H1 (cell line): ENCODE data around the gene SH2D4B. TPM values are rescaled to one million over a fixed set of nuclear protein-coding genes. Genes with fewer than 3 reads are reported as not detected.
A peak's percentile ranks its signal among the peaks of the same experiment; 100 is the strongest.

ENCODE experiments used
- CTCF ChIA-PET: fragments of 300-600 bp; sonication (Branson Sonifier 250); formaldehyde crosslinking; loops from one replicate; lab custom pipeline; 2021; ENCODE audit not compliant: partially characterized antibody; lab: Charles Lee
- POLR2A ChIA-PET: fragments of 300-600 bp; sonication (Branson Sonifier 250); formaldehyde crosslinking; loops from one replicate; lab custom pipeline; 2021; ENCODE audit warnings: inconsistent platforms; ENCODE audit not compliant: partially characterized antibody; lab: Charles Lee
- DNase-seq, 2 experiments: peaks; one replicate each; pipeline versions ENCODE4 v3.0.0 to v3.0.0-alpha.2; 2010 to 2022; ENCODE audit warnings: low spot score in 2 of 2, low read depth in 1 of 2, mixed read lengths in 1 of 2
- FAIRE-seq: peaks from 2 replicates; lab custom pipeline; 2011; peaks lifted over from hg19 to GRCh38; lab: Jason Lieb, UNC
- H2AFZ ChIP-seq: 2 replicates; pipeline ENCODE4 v1.8.1; 2012; ENCODE audit warnings: low read length, inconsistent platforms
- H2AK5ac ChIP-seq: 2 replicates; pipeline ENCODE4 v1.6.1; 2013; ENCODE audit warnings: low read depth, low read length
- H2BK120ac ChIP-seq: replicated peaks from 2 replicates; pipeline ENCODE3; 2013; ENCODE audit warnings: low read depth, low read length, inconsistent platforms
- H2BK12ac ChIP-seq: 2 replicates; pipeline ENCODE4 v1.6.1; 2013; ENCODE audit warnings: low read depth, low read length
- H2BK15ac ChIP-seq: 2 replicates; pipeline ENCODE4 v1.6.1; 2013; ENCODE audit warnings: low read length
- H2BK20ac ChIP-seq: 2 replicates; pipeline ENCODE4 v1.6.1; 2013; ENCODE audit warnings: low read length
- H2BK5ac ChIP-seq: 2 replicates; pipeline ENCODE4 v1.6.1; 2013; ENCODE audit warnings: low read depth, low read length
- H3K14ac ChIP-seq: 2 replicates; pipeline ENCODE4 v1.6.1; 2013; ENCODE audit warnings: inconsistent platforms; ENCODE audit not compliant: insufficient read length
- H3K18ac ChIP-seq: 2 replicates; pipeline ENCODE4 v1.6.1; 2013; ENCODE audit warnings: low read length; ENCODE audit errors: extremely low read depth
- H3K23ac ChIP-seq: 2 replicates; pipeline ENCODE4 v1.6.1; 2013; ENCODE audit warnings: inconsistent platforms; ENCODE audit not compliant: insufficient read length
- H3K23me2 ChIP-seq: 2 replicates; pipeline ENCODE4 v1.6.1; 2013; ENCODE audit warnings: low read depth, low read length
- H3K27ac ChIP-seq: 2 replicates; pipeline ENCODE4 v1.6.1; 2011; ENCODE audit warnings: low read depth, low read length, inconsistent platforms
- H3K27me3 ChIP-seq, 4 experiments: replicated peaks in 1 of 4; 1 replicate in 1 of 4; 2 replicates in 3 of 4; pipeline versions ENCODE4 v1.6.1 to v1.8.1; 2011 to 2013; ENCODE audit warnings: low read length in 3 of 4, mild to moderate bottlenecking in 3 of 4, inconsistent platforms in 2 of 4, mixed read lengths in 2 of 4, moderate library complexity in 1 of 4; ENCODE audit not compliant: control insufficient read depth in 3 of 4, insufficient read depth in 3 of 4; ENCODE audit errors: extremely low read depth in 1 of 4
- H3K36me3 ChIP-seq, 4 experiments: 2 replicates each; pipeline versions ENCODE4 v1.6.1 to v1.8.1; 2011 to 2013; ENCODE audit warnings: mild to moderate bottlenecking in 4 of 4, low read length in 3 of 4, moderate library complexity in 2 of 4, control low read depth in 1 of 4, inconsistent platforms in 1 of 4; ENCODE audit not compliant: insufficient read depth in 4 of 4, control insufficient read depth in 2 of 4
- H3K4ac ChIP-seq: replicated peaks from 2 replicates; pipeline ENCODE3; 2013; ENCODE audit warnings: low read length, low read depth, mixed read lengths, inconsistent platforms; ENCODE audit not compliant: insufficient read length
- H3K4me1 ChIP-seq, 4 experiments: replicated peaks in 1 of 4; 1 replicate in 1 of 4; 2 replicates in 3 of 4; pipeline versions ENCODE4 v1.6.1 to v1.8.1; 2011 to 2013; ENCODE audit warnings: low read length in 3 of 4, inconsistent platforms in 2 of 4, mixed read lengths in 1 of 4; ENCODE audit not compliant: insufficient read depth in 4 of 4, control insufficient read depth in 3 of 4
- H3K4me2 ChIP-seq, 2 experiments: 2 replicates each; pipeline versions ENCODE4 v1.6.1 to v1.8.1; 2011 to 2013; ENCODE audit warnings: low read depth in 2 of 2, low read length in 2 of 2, control low read depth in 1 of 2, inconsistent platforms in 1 of 2, mild to moderate bottlenecking in 1 of 2; ENCODE audit not compliant: insufficient read depth in 1 of 2
- H3K4me3 ChIP-seq, 4 experiments: fragments of 200-600, 300-600 bp in 1 of 4; sonication (generic), shearing (Covaris generic), sonication (Bioruptor Twin) in 1 of 4; 2 replicates each; pipeline versions ENCODE4 v1.5.1 to v1.8.1; 2011 to 2016; ENCODE audit warnings: low read length in 4 of 4, low read depth in 3 of 4, control low read depth in 2 of 4, inconsistent platforms in 2 of 4, mild to moderate bottlenecking in 2 of 4, mixed read lengths in 1 of 4, moderate library complexity in 1 of 4; ENCODE audit not compliant: insufficient read depth in 2 of 4; ENCODE audit errors: extremely low read depth in 1 of 4
- H3K56ac ChIP-seq: replicated peaks from 2 replicates; pipeline ENCODE3; 2013; ENCODE audit warnings: low read depth, mild to moderate bottlenecking, mixed read lengths, low read length, inconsistent platforms; ENCODE audit not compliant: insufficient read length
- H3K79me1 ChIP-seq: 2 replicates; pipeline ENCODE4 v1.6.1; 2013; ENCODE audit warnings: low read depth, low read length, control low read depth
- H3K79me2 ChIP-seq, 2 experiments: 2 replicates each; pipeline versions ENCODE4 v1.6.1 to v1.8.1; 2012 to 2013; ENCODE audit warnings: low read length in 2 of 2, mild to moderate bottlenecking in 2 of 2, inconsistent platforms in 1 of 2; ENCODE audit not compliant: insufficient read depth in 2 of 2, control insufficient read depth in 1 of 2
- H3K9ac ChIP-seq, 4 experiments: replicated peaks in 1 of 4; 1 replicate in 1 of 4; 2 replicates in 3 of 4; pipeline versions ENCODE4 v1.6.1 to v1.8.1; 2011 to 2013; ENCODE audit warnings: low read depth in 3 of 4, low read length in 3 of 4, control low read depth in 2 of 4, mild to moderate bottlenecking in 2 of 4, moderate library complexity in 2 of 4, inconsistent platforms in 1 of 4; ENCODE audit errors: extremely low read depth in 1 of 4
- H3K9me3 ChIP-seq, 2 experiments: 2 replicates each; pipeline versions ENCODE4 v1.6.1 to v1.8.1; 2012 to 2013; ENCODE audit warnings: mild to moderate bottlenecking in 2 of 2, moderate library complexity in 2 of 2, control low read depth in 1 of 2, inconsistent platforms in 1 of 2, low read depth in 1 of 2, low read length in 1 of 2, mixed read lengths in 1 of 2; ENCODE audit not compliant: insufficient read depth in 2 of 2
- H4K20me1 ChIP-seq, 2 experiments: replicated peaks in 1 of 2; 2 replicates each; pipeline versions ENCODE3 to v1.8.1; 2011 to 2013; ENCODE audit warnings: inconsistent platforms in 2 of 2, low read length in 2 of 2, mild to moderate bottlenecking in 1 of 2; ENCODE audit not compliant: insufficient read depth in 2 of 2, control insufficient read depth in 1 of 2
- H4K5ac ChIP-seq: 2 replicates; pipeline ENCODE4 v1.6.1; 2013; ENCODE audit warnings: low read length, low read depth, mixed read lengths, inconsistent platforms; ENCODE audit not compliant: insufficient read length
- H4K8ac ChIP-seq: 2 replicates; pipeline ENCODE4 v1.8.0; 2013; ENCODE audit warnings: mild to moderate bottlenecking, moderate library complexity, low read length, inconsistent platforms; ENCODE audit not compliant: insufficient read depth; ENCODE audit errors: extremely low read depth
- H4K91ac ChIP-seq: replicated peaks from 2 replicates; pipeline ENCODE3; 2013; ENCODE audit warnings: low read length, mixed read lengths, inconsistent platforms; ENCODE audit not compliant: insufficient read length
- GTF2F1 ChIP-seq: IDR thresholded peaks from 2 replicates; pipeline ENCODE4 v1.6.1; 2012; ENCODE audit warnings: low read depth, low read length, improper control_type of control experiment, borderline replicate concordance
- SRF ChIP-seq: IDR thresholded peaks from 2 replicates; pipeline ENCODE4 v1.6.1; 2011; ENCODE audit warnings: mild to moderate bottlenecking, low read depth, low read length, moderate library complexity
- WGBS, 2 experiments: shearing (Covaris generic) in 1 of 2; methylation state at CpG; one replicate each; pipeline versions ENCODE4 v1.1.6 to v1.1.7; 2013 to 2015; ENCODE audit warnings: low lambda C conversion rate in 2 of 2, mixed read lengths in 2 of 2, inconsistent platforms in 1 of 2, low coverage in 1 of 2, missing lambda C conversion rate in 1 of 2; ENCODE audit not compliant: insufficient replicate concordance in 2 of 2, insufficient coverage in 1 of 2, insufficient read length in 1 of 2; ENCODE audit errors: extremely low coverage in 1 of 2, missing lambda C conversion rate in 1 of 2; 5-methylcytosine and 5-hydroxymethylcytosine counted together
- polyA plus RNA-seq, 7 experiments: library from polyadenylated mRNA; depleted of rRNA in 3 of 7; stranded (reverse) in 5 of 7; unstranded in 2 of 7; fragments of >200 nt in 5 of 7; fragments of 200-250 nt in 2 of 7; gene quantifications; 1 replicate in 5 of 7; 2 replicates in 1 of 7; 4 replicates in 1 of 7; pipeline versions ENCODE4 v1.2.1 to v1.2.3, GENCODE V29; 2011 to 2013; ENCODE audit warnings: missing spikeins in 2 of 7, mixed read lengths in 2 of 7
- total RNA-seq: library from RNA; stranded (reverse); fragmentation: NEBNext Ultra II Directional; extraction: Animal tissue kit (Norgen Biotek cat#: 25700); gene quantifications from 2 replicates; pipeline ENCODE4 v1.2.1, GENCODE V29; 2021

Gene SH2D4B
- total and polyA plus RNA-seq, 2 of the 8 experiments (the other 6 are each of a cell fraction or from before 2014, with no cell fraction given): 0.06 to 0.13 TPM

DNA sequence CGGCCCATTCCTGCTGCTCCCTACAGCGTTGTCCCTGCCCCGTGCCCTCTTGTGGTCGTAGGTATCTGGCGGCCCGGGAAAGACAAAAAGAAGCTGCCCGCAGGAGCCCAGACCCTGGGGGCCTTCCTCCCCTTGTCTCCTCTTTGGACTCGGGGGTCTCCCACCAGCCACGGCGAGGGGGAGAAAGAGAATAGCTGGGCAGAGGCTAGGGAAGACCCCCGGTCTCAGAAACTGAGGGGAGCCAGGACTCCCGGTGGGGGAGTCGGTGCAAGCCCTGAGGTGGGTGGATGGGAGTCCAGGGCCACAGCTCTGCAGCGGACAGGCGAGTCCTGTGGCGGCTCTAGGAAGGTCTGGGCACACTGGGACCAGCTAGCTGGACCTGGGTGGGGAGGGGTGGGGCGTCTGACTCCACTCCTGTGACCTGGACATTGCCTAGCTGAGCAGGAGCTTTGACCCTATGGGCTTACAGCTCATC lies 1.3 kb upstream of the SH2D4B start:
- H3K4me1 ChIP-seq: no peaks in the 10 kb centered on the region
- H3K4ac ChIP-seq: no peak overlapping the region
- H2BK12ac ChIP-seq: no peak overlapping the region
- ChIA-PET CTCF (interaction anchor here (0.7 to 2.8 kb wide), 17 partner anchors 10 to 92 kb away, joined by 3 to 18 read pairs (median 4); no protein-coding TSS in a partner anchor), POLR2A (interaction anchor here (0.5 kb wide), 1 partner anchor 280 kb away, joined by 3 read pairs; no protein-coding TSS in a partner anchor)
- no peak overlapping the region for H4K91ac ChIP-seq
- no peaks in the 10 kb centered on the region for H3K79me2 ChIP-seq
- 89% methylated on average over 5 of the region's 17 CpGs; no CpG with 5 or more reads in 1 of the 2 experiments for WGBS, 2 experiments
- H3K9ac ChIP-seq: no peak overlapping the region
- FAIRE-seq: no peak
- H3K27ac ChIP-seq: no peak overlapping the region
- peak overlapping the region; percentile 95 for H4K8ac ChIP-seq
- H3K36me3 ChIP-seq: no peaks in the 10 kb centered on the region
- no peaks in the 10 kb centered on the region for H3K23me2 ChIP-seq
- H3K79me1 ChIP-seq: no peaks in the 10 kb centered on the region
- H2BK120ac ChIP-seq: no peak overlapping the region
- H2BK5ac ChIP-seq: no peak overlapping the region
- peak overlapping the region; percentile 24 to 42 (median 28); a peak in 4 of 8 replicates for H3K4me3 ChIP-seq
- H3K4me2 ChIP-seq: peak overlapping the region; percentile 7 to 54; a peak in 3 of 4 replicates
- peaks cover 0 to 11% of the 10 kb centered on the region in 2 experiments; a peak in 2 of 4 replicates for H3K9me3 ChIP-seq
- H2AK5ac ChIP-seq: no peak overlapping the region
- H2AFZ ChIP-seq: no peak overlapping the region
- no peak for DNase-seq
- H2BK15ac ChIP-seq: no peak overlapping the region
- peaks cover 0 to 1% (median 0%) of the 10 kb centered on the region in 4 experiments; a peak in 2 of 7 replicates for H3K27me3 ChIP-seq
- no peak overlapping the region for H3K23ac ChIP-seq
- no peak overlapping the region for H2BK20ac ChIP-seq
- H4K5ac ChIP-seq: no peak overlapping the region
- no peak overlapping the region for H3K14ac ChIP-seq
- H3K56ac ChIP-seq: no peak overlapping the region
- TF ChIP-seq GTF2F1 (no peak), SRF (no peak)
- H3K18ac ChIP-seq: no peak overlapping the region
- H4K20me1 ChIP-seq: no peaks in the 10 kb centered on the region
